NCI-H2171 treated with DMSO at 0.1 percent for 48 hours (cell line): ENCODE results near the gene PPP1R7.
"Not testable (repeated sequence)": the region's sequence is repeated elsewhere in the genome, so short reads cannot be mapped to it uniquely, and the experiment has no call there.

Experiments
- DNase-seq: peaks from one replicate; lab custom pipeline; 2025; lab: John Stamatoyannopoulos, UW

PPP1R7 gene

GRCh38 chr2:241193271-241193670 is 43.0 kb downstream of the PPP1R7 start:
- DNase-seq: no peak

GRCh38 chr2:241194811-241195210 is 44.5 kb downstream of the PPP1R7 start:
- no peak for DNase-seq

GRCh38 chr2:241195506-241196130 is 45.4 kb downstream of the PPP1R7 start:
- no peak for DNase-seq

- not testable (repeated sequence) for DNase-seq
Observed at GRCh38 chr2:241197246-241197645, 47.0 kb downstream of the PPP1R7 start.

GRCh38 chr2:241197947-241198346 is 47.7 kb downstream of the PPP1R7 start:
- DNase-seq: no peak

- no peak for DNase-seq
Observed at GRCh38 chr2:241198381-241199279, 48.4 kb downstream of the PPP1R7 start.

- DNase-seq: no peak
Observed at GRCh38 chr2:241199286-241199685, 49.0 kb downstream of the PPP1R7 start.

GRCh38 chr2:241199897-241200821 is 49.9 kb downstream of the PPP1R7 start:
- no peak for DNase-seq

GRCh38 chr2:241200822-241201395 is 50.6 kb downstream of the PPP1R7 start:
- no peak for DNase-seq

- DNase-seq: no peak
Observed at GRCh38 chr2:241201445-241202267, 51.4 kb downstream of the PPP1R7 start.

- no peak for DNase-seq
Observed at GRCh38 chr2:241202268-241202585, 52.0 kb downstream of the PPP1R7 start.

GRCh38 chr2:241202681-241203080 is 52.4 kb downstream of the PPP1R7 start:
- DNase-seq: no peak

- no peak for DNase-seq
Observed at GRCh38 chr2:241203218-241204009, 53.1 kb downstream of the PPP1R7 start.

GRCh38 chr2:241204010-241204384 is 53.7 kb downstream of the PPP1R7 start:
- no peak for DNase-seq

GRCh38 chr2:241204490-241204889 is 54.2 kb downstream of the PPP1R7 start:
- DNase-seq: no peak

- DNase-seq: no peak
Observed at GRCh38 chr2:241205086-241205485, 54.8 kb downstream of the PPP1R7 start.

- DNase-seq: no peak
Observed at GRCh38 chr2:241207151-241207550, 56.9 kb downstream of the PPP1R7 start.

- no peak for DNase-seq
Observed at GRCh38 chr2:241207641-241208040, 57.4 kb downstream of the PPP1R7 start.

GRCh38 chr2:241208058-241208457 is 57.8 kb downstream of the PPP1R7 start:
- DNase-seq: no peak

GRCh38 chr2:241209271-241209670 is 59.0 kb downstream of the PPP1R7 start:
- DNase-seq: no peak
